HG02852 (cell line): ENCODE data around the gene FOXK1.
"Not testable (repeated sequence)": the region's sequence is repeated elsewhere in the genome, so short reads cannot be mapped to it uniquely, and the experiment has no call there.

Source experiments
- ATAC-seq: cut with Tn5 transposase; IDR thresholded peaks from one replicate; pipeline ENCODE4 v1.9.1; 2021; ENCODE audit warnings: mild to moderate bottlenecking, moderate library complexity; ENCODE audit not compliant: unreplicated experiment

Gene FOXK1

DNA sequence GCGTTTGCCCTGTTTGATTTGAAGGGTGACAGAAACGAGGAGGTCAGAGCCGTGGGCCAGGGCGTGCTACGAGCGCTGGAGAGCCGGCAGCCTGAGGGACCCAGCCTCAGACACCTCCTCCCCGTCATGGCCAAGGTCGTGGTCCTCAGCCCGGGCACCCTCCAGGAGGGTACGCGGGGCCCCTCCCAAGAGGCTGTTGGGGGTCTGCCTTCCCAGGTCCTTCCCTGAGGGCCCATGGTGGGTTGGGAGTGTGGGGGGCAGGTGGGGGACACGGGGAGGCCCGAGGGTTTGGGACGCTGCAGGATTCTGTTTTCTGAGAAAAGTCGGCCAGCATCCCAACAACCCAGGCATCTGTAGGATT, 101.2 kb downstream of the FOXK1 start:
- ATAC-seq, result no peak

DNA sequence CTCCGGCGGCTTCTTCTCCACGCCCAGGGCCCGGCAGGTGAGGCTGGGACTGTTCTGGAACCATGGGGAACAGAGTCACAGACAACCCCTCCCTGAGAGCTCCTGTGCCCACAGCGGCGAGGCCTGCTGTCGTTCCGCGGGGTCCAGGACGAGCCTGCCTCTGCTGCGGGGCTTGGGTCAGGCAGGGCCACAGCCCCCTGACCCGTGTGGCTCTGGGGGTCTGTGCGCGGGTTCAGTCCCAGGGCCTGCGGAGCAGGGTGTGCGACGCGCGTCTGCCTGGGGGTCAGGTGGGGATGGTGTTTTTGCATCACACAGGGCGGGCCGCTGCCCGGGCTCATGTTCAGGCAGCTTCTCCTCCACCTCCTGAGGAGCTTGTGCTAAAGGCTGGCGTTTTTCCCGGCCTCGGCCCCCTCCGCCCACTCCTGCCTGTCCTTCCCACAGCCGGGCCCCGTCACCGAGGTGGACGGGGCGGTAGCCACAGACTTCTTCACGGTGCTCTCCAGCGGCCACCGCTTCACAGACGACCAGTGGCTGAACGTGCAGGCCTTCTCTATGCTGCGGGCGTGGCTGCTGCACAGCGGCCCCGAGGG, 101.8 kb downstream of the FOXK1 start:
- no peak for ATAC-seq

DNA sequence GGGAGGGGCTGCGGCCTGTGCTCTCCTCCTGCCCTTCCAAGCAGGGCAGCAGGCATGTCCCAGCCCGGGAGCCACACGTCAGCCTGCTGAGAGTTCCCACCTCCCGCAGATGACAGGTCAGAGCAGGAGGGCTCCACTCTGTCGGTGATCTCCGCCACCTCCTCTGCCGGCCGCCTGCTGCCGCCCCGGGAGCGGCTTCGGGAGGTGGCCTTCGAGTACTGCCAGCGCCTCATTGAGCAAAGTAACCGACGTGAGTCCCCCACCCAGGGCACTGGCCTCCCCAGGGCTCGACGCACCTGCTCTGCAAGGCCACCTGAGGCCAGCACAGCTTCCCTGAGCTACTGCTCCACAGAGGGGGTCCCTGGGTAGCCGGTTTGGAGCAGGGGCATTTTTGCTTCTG, 102.7 kb downstream of the FOXK1 start:
- no peak for ATAC-seq

DNA sequence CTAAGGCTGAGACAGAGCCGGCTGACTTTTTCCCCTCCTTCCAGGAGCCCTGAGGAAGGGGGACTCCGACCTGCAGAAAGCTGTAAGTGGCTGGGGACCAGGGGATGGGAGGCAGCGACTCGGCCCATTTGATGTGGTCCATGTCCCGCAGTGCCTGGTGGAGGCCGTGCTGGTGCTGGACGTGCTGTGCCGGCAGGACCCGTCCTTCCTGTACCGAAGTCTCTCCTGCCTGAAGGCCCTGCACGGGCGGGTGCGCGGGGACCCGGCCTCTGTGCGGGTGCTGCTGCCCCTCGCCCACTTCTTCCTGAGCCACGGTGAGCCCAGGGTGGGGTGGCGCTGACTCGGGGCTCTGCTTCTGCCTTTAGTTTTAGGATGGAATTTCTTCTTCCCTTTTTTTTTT, 103.3 kb downstream of the FOXK1 start:
- ATAC-seq, result no peak

DNA sequence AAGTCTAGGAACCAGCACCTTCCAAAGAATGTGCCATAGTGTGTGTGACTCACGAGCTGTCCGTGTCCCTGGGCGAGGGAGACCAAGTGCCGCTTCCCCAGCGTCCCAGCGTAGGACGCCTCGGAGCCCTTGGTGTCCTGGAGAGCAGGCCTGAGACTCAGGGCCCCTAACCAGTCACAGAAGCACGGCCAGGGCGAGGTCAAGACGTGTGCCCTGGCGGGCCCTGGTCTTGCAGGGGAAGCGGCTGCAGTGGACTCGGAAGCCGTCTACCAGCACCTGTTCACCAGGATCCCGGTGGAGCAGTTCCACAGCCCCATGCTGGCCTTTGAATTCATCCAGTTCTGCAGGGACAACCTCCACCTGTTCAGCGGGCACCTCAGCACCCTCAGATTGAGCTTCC, 103.9 kb downstream of the FOXK1 start:
- no peak for ATAC-seq

DNA sequence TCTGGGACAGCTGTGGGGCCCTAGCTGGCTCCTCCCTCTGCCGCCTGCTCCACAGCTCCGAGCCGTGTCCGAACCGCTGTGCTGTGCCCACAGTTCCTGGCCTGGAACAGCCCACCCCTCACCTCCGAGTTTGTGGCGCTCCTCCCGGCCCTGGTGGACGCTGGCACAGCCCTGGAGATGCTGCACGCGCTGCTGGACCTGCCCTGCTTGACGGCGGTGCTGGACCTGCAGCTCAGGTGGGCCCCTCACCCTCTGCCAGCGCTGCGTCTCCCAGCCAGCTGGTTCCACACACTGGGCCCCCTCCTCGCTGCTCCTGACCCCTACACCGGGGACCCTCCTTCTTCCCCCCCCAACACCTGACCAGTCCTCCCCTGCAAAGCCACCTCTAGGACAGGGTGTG, 105.4 kb downstream of the FOXK1 start:
- ATAC-seq, result no peak

DNA sequence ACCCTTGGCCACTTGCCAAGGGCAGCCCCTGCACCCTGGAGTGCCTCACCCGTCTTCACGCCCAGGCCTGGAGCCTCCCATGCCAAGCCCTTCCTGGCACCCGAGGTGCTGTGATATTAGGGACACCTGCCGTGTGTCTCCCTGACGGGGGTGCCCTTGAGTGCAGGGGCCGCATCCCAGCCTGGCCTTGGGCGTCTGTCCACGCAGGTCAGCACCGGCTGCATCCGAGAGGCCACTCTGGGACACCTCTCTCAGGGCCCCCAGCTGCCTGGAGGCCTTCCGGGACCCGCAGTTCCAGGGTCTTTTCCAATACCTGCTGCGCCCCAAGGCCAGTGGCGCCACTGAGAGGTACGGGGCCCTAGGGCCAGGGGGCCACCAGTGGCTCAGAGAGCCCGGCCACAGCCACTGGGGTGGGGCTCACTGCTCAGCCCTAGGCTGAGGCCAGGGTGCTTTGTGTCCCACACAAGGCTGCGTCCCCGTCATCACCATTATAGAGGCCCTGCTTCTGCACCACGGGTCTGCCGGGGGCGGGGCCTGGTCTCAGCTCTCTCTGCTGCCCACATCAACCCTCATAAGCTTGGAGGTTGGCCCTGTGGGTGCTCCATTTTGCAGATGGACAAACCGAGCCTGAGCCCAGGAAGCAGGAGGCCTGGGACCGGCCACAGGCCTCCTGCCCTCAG, 106.0 kb downstream of the FOXK1 start:
- ATAC-seq, result no peak

DNA sequence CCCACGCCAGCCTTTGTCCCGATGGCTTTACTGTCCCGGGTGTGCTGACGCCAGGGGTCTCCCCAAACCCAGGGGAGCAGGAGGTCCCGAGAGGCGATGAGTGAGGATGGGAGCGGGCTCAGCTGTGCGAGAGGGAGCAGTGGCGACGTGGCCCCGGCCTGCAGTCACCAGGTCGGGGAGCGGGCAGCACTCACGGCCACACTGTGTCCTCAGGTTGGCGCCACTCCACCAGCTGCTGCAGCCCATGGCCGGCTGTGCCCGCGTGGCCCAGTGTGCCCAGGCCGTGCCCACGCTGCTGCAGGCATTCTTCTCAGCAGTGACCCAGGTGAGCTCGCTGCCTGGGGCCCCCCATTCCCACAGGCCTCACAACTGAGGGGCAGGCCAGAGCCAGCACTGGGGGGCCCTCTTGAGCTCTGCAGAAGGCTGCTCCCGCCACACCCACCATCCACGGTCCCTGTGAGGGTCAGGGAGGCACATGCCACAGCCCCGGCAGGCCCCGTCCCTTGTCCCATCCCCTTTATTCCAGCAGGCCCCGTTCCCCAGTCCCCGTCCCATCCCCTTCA, 106.6 kb downstream of the FOXK1 start:
- no peak for ATAC-seq

DNA sequence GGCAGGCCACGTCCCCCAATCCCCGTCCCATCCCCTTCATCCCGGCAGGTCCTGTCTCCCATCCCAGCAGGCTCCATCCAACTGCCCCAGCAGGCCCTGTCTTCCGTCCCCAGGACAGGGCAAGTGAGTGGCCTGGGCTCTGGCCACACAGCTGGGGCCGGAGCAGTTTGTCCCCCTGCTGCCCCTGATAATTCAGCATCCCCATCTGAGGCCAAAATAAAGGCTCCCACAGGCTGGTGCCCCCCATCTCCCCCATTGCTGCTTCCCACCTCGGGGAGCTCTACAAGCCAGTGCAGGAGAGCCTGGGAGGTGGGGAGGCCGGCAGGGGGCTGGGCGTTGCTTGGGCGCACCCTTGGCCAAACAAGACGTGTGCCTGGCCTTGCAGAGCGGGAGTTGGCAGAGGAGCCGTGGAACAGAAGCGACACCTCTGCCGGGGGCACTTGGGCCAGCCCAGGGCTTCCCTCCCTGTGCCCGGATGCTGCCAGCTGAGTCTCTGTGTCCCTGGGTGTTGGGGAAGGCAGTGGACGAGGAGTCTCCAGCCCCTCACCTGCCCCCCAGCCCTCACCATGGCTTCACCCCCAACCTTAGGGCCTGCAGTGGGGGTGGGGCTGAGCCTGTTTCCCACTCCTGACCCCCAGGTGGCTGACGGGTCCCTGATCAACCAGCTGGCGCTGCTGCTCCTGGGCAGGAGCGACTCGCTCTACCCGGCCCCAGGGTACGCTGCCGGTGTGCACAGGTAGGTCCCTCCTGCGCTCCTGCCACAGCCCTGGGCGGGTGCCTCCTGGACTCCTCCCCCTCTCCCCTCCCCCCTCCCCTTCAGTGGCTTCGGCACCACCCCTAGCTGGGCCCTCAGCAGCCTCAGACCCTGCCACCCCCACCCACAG, 107.3 kb downstream of the FOXK1 start:
- no peak for ATAC-seq

DNA sequence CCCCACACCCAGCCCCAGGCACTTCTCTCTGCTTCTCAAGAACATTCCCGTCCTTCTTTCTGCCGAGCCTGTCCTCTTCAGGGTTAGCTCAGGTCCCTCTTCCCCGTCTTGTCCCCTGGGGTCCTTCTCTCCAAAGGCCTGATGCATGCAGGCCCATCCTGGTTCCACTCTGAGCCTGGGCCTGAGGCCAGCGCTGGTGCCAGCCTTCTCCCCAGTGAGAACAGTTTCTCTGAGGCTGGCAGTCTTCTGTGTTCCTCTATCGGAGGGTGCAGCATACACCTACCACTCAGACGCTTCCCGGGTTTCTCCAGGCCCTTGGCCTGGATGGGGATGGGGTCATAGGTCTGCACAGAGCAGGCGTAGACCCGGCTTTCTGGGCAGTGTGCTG, 108.0 kb downstream of the FOXK1 start:
- ATAC-seq, result no peak

DNA sequence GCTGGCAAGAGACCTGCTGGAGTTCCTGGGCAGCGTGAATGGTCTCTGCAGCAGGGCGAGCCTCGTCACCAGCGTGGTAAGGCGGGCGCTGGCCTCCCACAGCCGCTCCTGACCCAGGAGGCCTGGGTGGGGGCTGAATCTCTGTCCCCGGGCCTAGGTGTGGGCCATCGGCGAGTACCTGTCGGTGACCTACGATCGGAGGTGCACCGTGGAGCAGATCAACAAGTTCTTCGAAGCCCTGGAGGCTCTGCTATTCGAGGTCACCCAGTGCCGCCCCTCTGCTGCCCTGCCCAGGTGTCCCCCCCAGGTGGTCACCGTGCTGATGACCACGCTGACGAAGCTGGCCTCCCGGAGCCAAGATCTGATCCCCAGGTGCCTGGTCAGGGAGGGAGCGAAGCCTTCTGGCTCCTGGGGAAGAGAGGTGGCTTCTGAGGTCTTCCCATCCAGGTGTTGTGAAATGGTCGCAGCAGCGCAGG, 108.5 kb downstream of the FOXK1 start:
- ATAC-seq, result no peak

DNA sequence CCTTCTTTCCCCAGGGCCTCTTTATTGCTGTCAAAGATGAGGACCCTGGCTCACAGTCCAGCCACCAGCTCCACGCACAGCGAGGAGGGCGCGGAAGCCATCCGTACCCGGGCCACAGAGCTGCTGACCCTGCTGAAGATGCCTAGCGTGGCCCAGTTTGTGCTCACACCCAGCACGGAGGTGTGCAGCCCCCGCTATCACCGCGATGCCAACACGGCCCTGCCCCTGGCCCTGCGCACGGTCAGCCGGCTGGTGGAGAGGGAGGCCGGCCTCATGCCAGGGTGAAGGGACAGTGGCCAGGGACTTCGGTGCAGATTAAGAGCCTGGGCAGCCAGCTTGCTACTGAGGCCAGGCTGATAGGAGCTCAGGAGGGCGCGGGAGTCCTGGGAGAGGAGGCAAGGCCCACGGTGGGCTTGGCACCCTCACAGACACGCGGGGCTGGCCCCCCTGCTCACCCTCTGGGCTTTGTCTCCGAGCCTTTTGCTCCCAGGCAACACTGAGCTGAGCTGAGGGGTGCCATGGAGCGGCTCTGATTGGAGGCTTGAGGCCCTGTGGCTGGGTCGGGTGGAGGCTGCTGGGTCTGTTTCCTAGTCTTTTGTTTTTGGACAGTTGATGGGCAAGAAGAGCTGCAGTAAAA, 109.1 kb downstream of the FOXK1 start:
- no peak for ATAC-seq

DNA sequence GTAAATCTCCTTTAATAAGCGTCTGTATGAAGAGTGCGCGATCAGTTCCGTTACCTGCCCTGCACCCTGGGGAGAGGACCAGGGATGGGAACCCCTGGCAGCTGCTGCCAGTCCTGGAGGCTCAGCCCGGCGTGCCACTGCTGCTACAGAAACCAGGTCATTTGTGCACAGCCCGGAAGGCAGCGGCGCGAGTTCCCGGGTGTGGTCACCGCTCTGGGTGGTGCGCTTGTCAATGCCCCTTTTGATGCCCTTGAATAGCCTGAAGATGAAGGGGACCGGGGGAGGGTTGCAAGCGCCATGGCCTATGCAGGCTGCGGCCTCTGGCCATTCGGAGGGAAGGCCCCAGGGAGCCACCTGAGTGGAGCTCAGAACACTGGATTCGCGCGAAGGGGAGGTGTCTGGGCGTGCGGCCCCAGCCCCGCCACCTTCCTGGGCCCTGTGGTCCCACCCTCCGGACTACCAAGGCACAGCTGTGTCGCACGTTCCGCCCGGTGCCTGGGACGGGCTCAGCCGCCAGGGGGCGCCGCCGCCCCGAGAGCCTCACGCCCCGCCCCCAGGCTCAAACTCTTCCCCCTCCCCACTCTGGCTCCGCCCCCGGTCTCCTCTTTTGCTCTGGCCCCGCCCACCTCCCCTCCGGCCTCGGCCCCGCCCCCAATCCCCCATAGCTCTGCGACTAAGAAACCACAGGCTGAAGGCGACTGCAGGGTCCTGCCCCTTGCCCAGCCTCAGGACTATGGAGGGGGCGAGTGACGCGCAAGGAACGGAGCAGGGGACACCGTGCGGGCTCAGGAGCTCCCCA, 109.8 kb downstream of the FOXK1 start:
- peak; percentile 51 for ATAC-seq

DNA sequence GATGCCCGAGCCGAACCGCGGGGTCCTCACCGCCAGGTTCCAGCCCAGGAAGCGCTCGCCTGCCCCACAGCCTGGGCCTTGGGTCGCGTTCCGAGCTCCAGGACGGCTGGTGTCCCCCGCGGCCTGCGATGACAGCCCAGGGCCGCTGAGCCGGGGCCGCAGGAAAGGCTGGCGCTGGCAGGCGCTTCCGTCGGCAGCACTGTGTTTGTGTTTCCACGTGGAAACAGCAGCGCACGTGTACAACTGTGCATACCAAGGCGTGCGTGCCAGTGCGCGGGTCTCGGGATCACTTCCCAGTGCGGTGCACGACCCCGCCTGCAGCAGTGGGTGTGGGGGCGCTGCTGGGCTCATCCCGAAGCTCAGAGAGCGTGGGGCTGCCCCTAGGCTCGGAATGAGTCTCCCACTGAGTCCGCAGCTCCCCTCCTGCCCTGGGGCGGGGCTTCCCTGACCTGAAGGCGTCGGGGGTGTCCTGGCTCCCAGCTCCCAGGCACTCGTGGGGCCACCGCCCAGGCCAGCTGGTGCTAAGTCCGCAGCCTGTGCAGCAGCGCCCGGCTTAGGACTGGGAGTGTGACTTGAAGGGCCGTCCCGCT, 110.5 kb downstream of the FOXK1 start:
- ATAC-seq, result peak; percentile 12

DNA sequence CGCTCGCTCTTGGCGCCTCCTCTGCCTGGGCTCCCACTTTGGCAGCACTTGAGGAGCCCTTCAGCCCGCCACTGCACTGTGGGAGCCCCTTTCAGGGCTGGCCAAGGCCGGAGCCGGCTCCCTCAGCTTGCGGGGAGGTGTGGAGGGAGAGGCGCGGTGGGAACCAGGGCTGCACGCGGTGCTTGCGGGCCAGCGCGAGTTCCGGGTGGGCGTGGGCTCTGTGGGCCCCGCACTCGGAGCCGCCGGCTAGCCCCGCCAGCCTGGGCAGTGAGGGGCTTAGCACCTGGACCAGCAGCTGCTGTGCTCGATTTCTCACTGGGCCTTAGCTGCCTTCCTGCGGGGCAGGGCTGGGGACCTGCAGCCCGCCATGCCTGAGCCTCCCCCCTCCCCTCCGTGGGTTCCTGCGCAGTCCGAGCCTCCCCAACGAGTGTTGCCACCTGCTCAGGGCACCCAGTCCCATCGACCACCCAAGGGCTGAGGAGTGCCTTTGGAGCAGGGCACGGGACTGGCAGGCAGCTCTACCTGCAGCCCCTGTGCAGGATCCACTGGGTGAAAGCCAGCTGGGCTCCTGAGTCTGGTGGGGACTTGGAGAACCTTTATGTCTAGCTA, 111.4 kb downstream of the FOXK1 start:
- not testable (repeated sequence) for ATAC-seq

DNA sequence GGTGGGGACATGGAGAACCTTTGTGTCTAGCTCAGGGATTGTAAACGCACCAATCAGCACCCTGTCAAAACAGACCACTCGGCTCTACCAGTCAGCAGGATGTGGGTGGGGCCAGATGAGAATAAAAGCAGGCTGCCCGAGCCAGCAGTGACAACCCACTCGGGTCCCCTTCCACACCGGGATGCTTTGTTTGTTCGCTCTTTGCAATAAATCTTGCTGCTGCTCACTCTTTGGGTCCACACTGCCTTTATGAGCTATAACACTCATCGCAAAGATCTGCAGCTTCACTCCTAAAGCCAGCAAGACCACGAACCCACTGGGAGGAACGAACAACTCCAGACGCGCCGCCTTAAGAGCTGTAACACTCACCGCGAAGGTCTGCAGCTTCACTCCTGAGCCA, 112.1 kb downstream of the FOXK1 start:
- not testable (repeated sequence) for ATAC-seq

DNA sequence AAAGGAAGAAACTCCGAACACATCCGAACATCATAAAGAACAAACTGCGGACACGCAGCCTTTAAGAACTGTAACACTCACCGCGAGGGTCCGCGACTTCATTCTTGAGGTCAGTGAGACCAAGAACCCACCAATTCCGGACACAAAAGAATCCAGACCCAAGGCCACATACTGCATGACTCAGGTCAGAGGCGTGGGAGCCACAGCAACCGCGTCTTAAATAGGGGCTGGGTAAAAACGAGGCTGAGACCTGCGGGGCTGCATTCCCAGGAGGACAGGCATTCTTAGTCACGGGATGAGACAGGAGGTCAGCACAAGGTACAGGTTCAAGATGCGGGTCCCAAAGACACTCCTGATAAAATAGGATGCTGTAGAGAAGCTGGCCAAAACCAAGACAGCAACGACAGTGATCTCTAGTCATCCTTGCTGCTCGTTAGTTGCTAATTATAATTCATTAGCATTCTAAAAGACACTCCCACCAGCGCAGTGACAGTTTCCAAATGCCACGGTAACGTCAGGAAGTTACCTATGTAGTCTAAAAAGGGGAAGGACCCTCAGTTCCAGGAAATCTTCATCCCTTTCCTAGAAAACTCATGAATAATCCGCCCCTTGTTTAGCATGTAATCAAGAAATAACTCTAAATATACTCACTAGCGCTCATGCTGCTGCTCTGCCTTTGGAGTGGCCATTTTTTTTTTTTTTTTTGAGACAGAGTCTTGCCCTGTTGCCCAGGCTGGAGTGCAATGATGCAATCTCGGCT, 112.7 kb downstream of the FOXK1 start:
- no peak for ATAC-seq

DNA sequence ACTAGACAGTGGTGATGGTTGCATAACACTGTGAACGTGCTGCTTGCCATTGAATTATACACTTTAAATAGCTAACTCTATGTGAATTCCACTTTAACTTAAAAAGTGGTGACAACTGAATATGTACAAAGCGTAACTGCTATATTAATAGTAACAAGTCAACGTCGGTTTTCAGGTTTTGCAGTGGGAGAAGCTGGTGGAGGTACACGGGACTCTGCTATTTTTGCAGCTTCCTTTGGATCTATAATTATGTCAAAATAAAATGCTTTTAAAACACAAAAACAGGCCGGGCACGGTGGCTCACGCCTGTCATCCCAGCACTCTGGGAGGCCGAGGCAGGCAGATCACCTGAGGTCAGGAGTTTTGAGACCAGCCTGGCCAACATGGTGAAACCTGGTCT, 114.4 kb downstream of the FOXK1 start:
- no peak for ATAC-seq
